ENCODE data around the gene AFG1L.
"Not testable (repeated sequence)": the region's sequence is repeated elsewhere in the genome, so short reads cannot be mapped to it uniquely, and the experiment has no call there.

The AFG1L gene

GRCh38 chr6:108407904-108408827 is 113.3 kb downstream of the AFG1L start:
- DNase-seq = peak in 1 of 58 donors; percentile 3

- DNase-seq = no peak
These were observed 114.0 kb downstream of the AFG1L start for GRCh38 chr6:108408861-108409260.

- DNase-seq = not testable (repeated sequence)
These were observed 121.4 kb downstream of the AFG1L start for GRCh38 chr6:108416047-108416833.

GRCh38 chr6:108417027-108417426 is 122.2 kb downstream of the AFG1L start:
- DNase-seq = no peak

- no peak for DNase-seq
These were observed 124.6 kb downstream of the AFG1L start for GRCh38 chr6:108419474-108419873.

- DNase-seq = no peak
These were observed 125.2 kb downstream of the AFG1L start for GRCh38 chr6:108419934-108420609.

GRCh38 chr6:108421366-108421765 is 126.5 kb downstream of the AFG1L start:
- DNase-seq = no peak

- DNase-seq = no peak
These were observed 129.3 kb downstream of the AFG1L start for GRCh38 chr6:108423982-108424705.

- DNase-seq = no peak
These were observed 130.6 kb downstream of the AFG1L start for GRCh38 chr6:108425428-108425827.

GRCh38 chr6:108432143-108432542 is 137.3 kb downstream of the AFG1L start:
- DNase-seq = no peak

GRCh38 chr6:108432792-108433191 is 137.9 kb downstream of the AFG1L start:
- DNase-seq = no peak

GRCh38 chr6:108434222-108434621 is 139.4 kb downstream of the AFG1L start:
- no peak for DNase-seq

- DNase-seq = no peak
These were observed 140.5 kb downstream of the AFG1L start for GRCh38 chr6:108435391-108435790.

- no peak for DNase-seq
These were observed 141.9 kb downstream of the AFG1L start for GRCh38 chr6:108436771-108437170.

- DNase-seq = no peak
These were observed 143.0 kb downstream of the AFG1L start for GRCh38 chr6:108437821-108438220.

GRCh38 chr6:108438918-108439317 is 144.1 kb downstream of the AFG1L start:
- no peak for DNase-seq

- DNase-seq = no peak
These were observed 146.3 kb downstream of the AFG1L start for GRCh38 chr6:108441141-108441540.

GRCh38 chr6:108442770-108443520 is 148.1 kb downstream of the AFG1L start:
- no peak for DNase-seq

- no peak for DNase-seq
These were observed 151.8 kb downstream of the AFG1L start for GRCh38 chr6:108446629-108447150.

- DNase-seq = no peak
These were observed 153.6 kb downstream of the AFG1L start for GRCh38 chr6:108448481-108448880.

Measured in anterior cingulate cortex (tissue), 58 donors.